Measurements from ENCODE around the gene CHST11. TPM values are rescaled to one million over a fixed set of nuclear protein-coding genes. Genes with fewer than 3 reads are reported as not detected.

The CHST11 gene
- total RNA-seq, 2 donors from 2014 or later: 7.8 to 11.9 TPM

- TF ChIP-seq CTCF (IDR thresholded peaks at IDR 0.05): no peak
- no peaks in the 10 kb centered on the region for H3K9me3 ChIP-seq
- H3K27me3 ChIP-seq: no peaks in the 10 kb centered on the region
- H3K27ac ChIP-seq: no peak overlapping the region
- DNase-seq (ENCODE audit: low spot score): no peak
- H3K4me1 ChIP-seq: peaks cover 0 to 23% of the 10 kb centered on the region in 2 donors
- H3K36me3 ChIP-seq: no peaks in the 10 kb centered on the region
- no peak overlapping the region for H3K4me3 ChIP-seq
These were observed 252.1 kb downstream of the CHST11 start for GRCh38 chr12:104708891-104709290.

GRCh38 chr12:104709692-104710435 lies 253.1 kb downstream of the CHST11 start:
- no peaks in the 10 kb centered on the region for H3K27me3 ChIP-seq
- H3K27ac ChIP-seq: no peak overlapping the region
- H3K4me3 ChIP-seq: no peak overlapping the region
- H3K9me3 ChIP-seq: no peaks in the 10 kb centered on the region
- no peak for TF ChIP-seq CTCF (IDR thresholded peaks at IDR 0.05)
- peaks cover 0 to 24% of the 10 kb centered on the region in 2 donors for H3K4me1 ChIP-seq
- no peaks in the 10 kb centered on the region for H3K36me3 ChIP-seq
- DNase-seq (ENCODE audit: low spot score): no peak

- Histone ChIP-seq H3K27me3 (no peaks in the 10 kb centered on the region), H3K4me3 (no peak overlapping the region), H3K9me3 (no peaks in the 10 kb centered on the region), H3K36me3 (no peaks in the 10 kb centered on the region), H3K27ac (peak overlapping the region in 1 of 2 donors; percentile 19), H3K4me1 (peaks cover 0 to 34% of the 10 kb centered on the region in 2 donors)
- no peak for DNase-seq (ENCODE audit: low spot score)
- TF ChIP-seq CTCF (IDR thresholded peaks at IDR 0.05): no peak
These were observed 254.4 kb downstream of the CHST11 start for GRCh38 chr12:104710940-104711689.

GRCh38 chr12:104712477-104712876 lies 255.7 kb downstream of the CHST11 start:
- no peak overlapping the region for H3K4me3 ChIP-seq
- no peaks in the 10 kb centered on the region for H3K27me3 ChIP-seq
- H3K4me1 ChIP-seq: peaks cover 0 to 34% of the 10 kb centered on the region in 2 donors
- TF ChIP-seq CTCF (IDR thresholded peaks at IDR 0.05): no peak
- no peaks in the 10 kb centered on the region for H3K36me3 ChIP-seq
- DNase-seq (ENCODE audit: low spot score): no peak
- H3K9me3 ChIP-seq: no peaks in the 10 kb centered on the region
- no peak overlapping the region for H3K27ac ChIP-seq

GRCh38 chr12:104712968-104713367 lies 256.2 kb downstream of the CHST11 start:
- no peak for DNase-seq (ENCODE audit: low spot score)
- no peak for TF ChIP-seq CTCF (IDR thresholded peaks at IDR 0.05)
- no peak overlapping the region for H3K4me3 ChIP-seq
- no peaks in the 10 kb centered on the region for H3K27me3 ChIP-seq
- H3K27ac ChIP-seq: no peak overlapping the region
- H3K36me3 ChIP-seq: no peaks in the 10 kb centered on the region
- no peaks in the 10 kb centered on the region for H3K9me3 ChIP-seq
- peaks cover 0 to 34% of the 10 kb centered on the region in 2 donors for H3K4me1 ChIP-seq

Data from right atrium auricular region (tissue), 2 donors.